GM18505 (cell line): Measurements from ENCODE around the gene ALDH3A2.

Experiments used
- ATAC-seq: cut with Tn5 transposase; IDR thresholded peaks from one replicate; pipeline ENCODE4 v1.9.1; 2021; ENCODE audit not compliant: unreplicated experiment
- POLR2A ChIP-seq: IDR thresholded peaks from 4 replicates; pipeline ENCODE4 v1.6.1; 2011; ENCODE audit warnings: borderline replicate concordance; ENCODE audit not compliant: insufficient read depth, insufficient read length; ENCODE audit errors: extremely low read depth

Gene ALDH3A2

GRCh38 chr17:19706791-19707727 is 58.5 kb downstream of the ALDH3A2 start:
- ATAC-seq: no peak
- TF ChIP-seq POLR2A: no peak

- ATAC-seq: no peak
- no peak for TF ChIP-seq POLR2A
Observed at GRCh38 chr17:19707728-19708221, 59.2 kb downstream of the ALDH3A2 start.

GRCh38 chr17:19708431-19709175 is 60.1 kb downstream of the ALDH3A2 start:
- ATAC-seq: no peak
- TF ChIP-seq POLR2A: no peak

- no peak for TF ChIP-seq POLR2A
- no peak for ATAC-seq
Observed at GRCh38 chr17:19709841-19710240, 61.3 kb downstream of the ALDH3A2 start.

- no peak for TF ChIP-seq POLR2A
- ATAC-seq: no peak
Observed at GRCh38 chr17:19712436-19713004, 64.0 kb downstream of the ALDH3A2 start.

- no peak for TF ChIP-seq POLR2A
- ATAC-seq: no peak
Observed at GRCh38 chr17:19713462-19713861, 64.9 kb downstream of the ALDH3A2 start.

GRCh38 chr17:19713901-19714361 is 65.4 kb downstream of the ALDH3A2 start:
- TF ChIP-seq POLR2A: no peak
- no peak for ATAC-seq

- no peak for TF ChIP-seq POLR2A
- ATAC-seq: no peak
Observed at GRCh38 chr17:19714542-19715411, 66.2 kb downstream of the ALDH3A2 start.

GRCh38 chr17:19716108-19717030 is 67.8 kb downstream of the ALDH3A2 start, which contains the start of gene SLC47A2:
TSS of gene SLC47A2 (minus strand) at chr17:19716584. CDS start at chr17:19716555, 29 bp downstream.
- no peak for ATAC-seq

GRCh38 chr17:19717031-19717360 is 68.4 kb downstream of the ALDH3A2 start:
- ATAC-seq: no peak
- TF ChIP-seq POLR2A: no peak

More at GRCh38 chr17:19716108-19717030, 67.8 kb downstream of the ALDH3A2 start, which contains the start of gene SLC47A2:
- no peak for TF ChIP-seq POLR2A

- TF ChIP-seq POLR2A: no peak
- no peak for ATAC-seq
Observed at GRCh38 chr17:19717411-19717908, 68.9 kb downstream of the ALDH3A2 start.
